Loucy (cell line): ENCODE results near the gene SRSF3.

ENCODE experiments used
- H2AFZ ChIP-seq: fragments of 200-600 bp; sonication (generic); 2 replicates; pipeline ENCODE4 v1.6.0; 2016; ENCODE audit warnings: antibody characterized with exemption, mild to moderate bottlenecking, low read length, moderate library complexity
- H3F3A ChIP-seq: fragments of 200-600 bp; 2 replicates; pipeline ENCODE4 v1.6.0; 2016; ENCODE audit warnings: antibody characterized with exemption, low read depth, mild to moderate bottlenecking
- H3K27me3 ChIP-seq: fragments of 200-600 bp; sonication (generic); 2 replicates; pipeline ENCODE4 v1.6.1; 2014; ENCODE audit warnings: low read length, mild to moderate bottlenecking; ENCODE audit not compliant: insufficient read depth, poor library complexity, severe bottlenecking
- H3K36me3 ChIP-seq: fragments of 200-600 bp; sonication (generic); 2 replicates; pipeline ENCODE4 v1.6.1; 2016; ENCODE audit warnings: low read length; ENCODE audit not compliant: insufficient read depth
- H3K4me1 ChIP-seq: fragments of 200-600 bp; sonication (generic); 2 replicates; pipeline ENCODE4 v1.5.1; 2014; ENCODE audit warnings: low read length, mild to moderate bottlenecking; ENCODE audit not compliant: insufficient read depth, poor library complexity, severe bottlenecking
- H3K4me2 ChIP-seq: fragments of 200-600 bp; sonication (generic); 2 replicates; pipeline ENCODE4 v1.6.0; 2014; ENCODE audit warnings: antibody characterized with exemption, low read length, low read depth, mild to moderate bottlenecking; ENCODE audit not compliant: poor library complexity, severe bottlenecking
- H3K4me3 ChIP-seq: fragments of 200-600 bp; sonication (generic); 2 replicates; pipeline ENCODE4 v1.5.1; 2014; ENCODE audit warnings: low read length, mild to moderate bottlenecking, mixed read lengths; ENCODE audit not compliant: poor library complexity, severe bottlenecking
- H3K79me2 ChIP-seq: fragments of 200-600 bp; sonication (generic); 2 replicates; pipeline ENCODE4 v1.6.1; 2014; ENCODE audit warnings: low read length; ENCODE audit not compliant: insufficient read depth
- H3K9ac ChIP-seq: fragments of 200-600 bp; sonication (generic); 2 replicates; pipeline ENCODE4 v1.6.0; 2014; ENCODE audit warnings: mild to moderate bottlenecking, low read depth, low read length, moderate library complexity; ENCODE audit not compliant: poor library complexity, severe bottlenecking
- H3K9me2 ChIP-seq: fragments of 200-600 bp; sonication (generic); replicated peaks from 2 replicates; pipeline ENCODE4 v1.6.1; 2016; ENCODE audit warnings: low read depth, low read length, mixed read lengths
- H3K9me3 ChIP-seq: fragments of 200-600 bp; sonication (generic); 2 replicates; pipeline ENCODE4 v1.6.1; 2014; ENCODE audit warnings: mild to moderate bottlenecking, antibody characterized with exemption, low read length, low read depth; ENCODE audit not compliant: insufficient read depth
- H4K20me1 ChIP-seq: fragments of 200-600 bp; sonication (generic); 2 replicates; pipeline ENCODE4 v1.6.0; 2014; ENCODE audit warnings: antibody characterized with exemption, low read length, mild to moderate bottlenecking; ENCODE audit not compliant: insufficient read depth, poor library complexity, severe bottlenecking
- CTCF ChIP-seq: fragments of 200-600 bp; sonication (generic); conservative IDR thresholded peaks from 2 replicates; pipeline ENCODE4 v1.5.1; 2014; ENCODE audit warnings: mild to moderate bottlenecking, antibody characterized with exemption, low read length
- EZH2phosphoT487 ChIP-seq: fragments of 200-600 bp; IDR thresholded peaks from 2 replicates; pipeline ENCODE4 v1.6.1; 2018; ENCODE audit warnings: antibody characterized with exemption, mild to moderate bottlenecking, moderate library complexity, borderline replicate concordance

The SRSF3 gene

DNA sequence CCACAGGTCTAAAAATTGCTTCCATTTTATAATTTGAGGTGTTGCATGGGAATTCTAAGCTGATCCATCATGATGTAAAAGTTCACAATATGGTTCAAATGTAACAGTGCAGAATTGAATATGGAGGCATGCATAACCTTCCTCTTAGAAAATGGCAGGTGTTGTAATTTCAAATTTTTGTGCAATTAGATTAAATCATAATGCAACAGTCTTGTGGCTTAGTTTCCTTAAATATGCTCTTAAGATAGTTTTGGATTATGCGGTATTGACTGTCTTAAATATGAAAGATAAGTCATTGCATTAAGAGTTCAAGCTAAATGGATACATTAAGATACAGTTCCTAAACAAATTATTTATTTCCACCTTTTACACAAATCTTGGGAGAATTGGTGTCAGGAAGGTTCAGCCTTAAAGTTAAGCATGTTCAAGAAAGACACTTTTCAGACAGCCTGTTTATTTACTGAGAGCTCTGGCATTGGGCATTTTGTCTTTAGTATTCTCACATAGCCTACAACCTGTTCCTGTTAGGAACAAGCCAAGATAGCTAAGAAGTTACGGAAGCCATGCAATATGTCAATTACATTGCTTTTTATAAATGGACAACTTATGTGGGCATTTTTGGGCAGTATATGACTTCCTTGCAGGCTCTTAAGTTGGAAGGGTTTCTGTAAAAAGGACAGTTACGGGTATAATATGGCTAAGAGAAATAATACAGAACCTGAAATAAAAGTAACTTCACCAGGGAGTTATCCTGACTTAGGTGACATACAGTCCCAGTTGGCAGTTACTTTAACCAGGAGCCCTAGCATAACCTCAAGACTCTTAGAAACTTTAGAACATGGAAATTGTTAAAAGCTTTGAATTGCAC, 9.3 kb downstream of the SRSF3 start:
- no peaks in the 10 kb centered on the region for H3F3A ChIP-seq
- H3K4me1 ChIP-seq: peaks cover 65% of the 10 kb centered on the region
- H3K27me3 ChIP-seq: peaks cover 15% of the 10 kb centered on the region
- H3K79me2 ChIP-seq: peaks cover 98% of the 10 kb centered on the region
- H3K4me2 ChIP-seq: peak overlapping the region; percentile 100
- H3K9me2 ChIP-seq: no peaks in the 10 kb centered on the region
- TF ChIP-seq EZH2phosphoT487 (no peak), CTCF (no peak)
- peak overlapping the region; percentile 81 for H3K4me3 ChIP-seq
- H3K36me3 ChIP-seq: peaks cover 98% of the 10 kb centered on the region
- H2AFZ ChIP-seq: no peak overlapping the region
- H4K20me1 ChIP-seq: peaks cover 99% of the 10 kb centered on the region
- H3K9ac ChIP-seq: no peak overlapping the region
- H3K9me3 ChIP-seq: no peaks in the 10 kb centered on the region

- TF ChIP-seq EZH2phosphoT487 (no peak), CTCF (no peak)
- H2AFZ ChIP-seq: no peak overlapping the region
- no peaks in the 10 kb centered on the region for H3K9me2 ChIP-seq
- H3F3A ChIP-seq: no peaks in the 10 kb centered on the region
- H3K79me2 ChIP-seq: peaks cover 98% of the 10 kb centered on the region
- H3K4me2 ChIP-seq: peak overlapping the region; percentile 100
- peaks cover 6% of the 10 kb centered on the region for H3K27me3 ChIP-seq
- no peak overlapping the region for H3K9ac ChIP-seq
- peaks cover 98% of the 10 kb centered on the region for H4K20me1 ChIP-seq
- peaks cover 56% of the 10 kb centered on the region for H3K4me1 ChIP-seq
- H3K36me3 ChIP-seq: peaks cover 98% of the 10 kb centered on the region
- peak overlapping the region; percentile 81 for H3K4me3 ChIP-seq
- H3K9me3 ChIP-seq: no peaks in the 10 kb centered on the region
These were observed 10.2 kb downstream of the SRSF3 start for GRCh38 chr6:36604090-36605060.

GRCh38 chr6:36605143-36605542, 11.0 kb downstream of the SRSF3 start:
- peaks cover 96% of the 10 kb centered on the region for H3K79me2 ChIP-seq
- H3K9me2 ChIP-seq: no peaks in the 10 kb centered on the region
- H3K27me3 ChIP-seq: peaks cover 3% of the 10 kb centered on the region
- peaks cover 96% of the 10 kb centered on the region for H4K20me1 ChIP-seq
- no peaks in the 10 kb centered on the region for H3K9me3 ChIP-seq
- TF ChIP-seq CTCF: no peak
- TF ChIP-seq EZH2phosphoT487: no peak
- no peak overlapping the region for H2AFZ ChIP-seq
- H3K36me3 ChIP-seq: peaks cover 96% of the 10 kb centered on the region
- peak overlapping the region; percentile 100 for H3K4me2 ChIP-seq
- no peaks in the 10 kb centered on the region for H3F3A ChIP-seq
- H3K4me3 ChIP-seq: no peak overlapping the region
- peaks cover 48% of the 10 kb centered on the region for H3K4me1 ChIP-seq
- H3K9ac ChIP-seq: no peak overlapping the region
